Germinal center (tissue), 1 donor: ENCODE data around the gene CHD1.

Experiments
- DNase-seq: peaks from one replicate; pipeline ENCODE4 v3.0.0; 2012; ENCODE audit warnings: mixed read lengths, low spot score

CHD1 gene

GRCh38 chr5:98899456-98899855 is 29.4 kb downstream of the CHD1 start:
- DNase-seq, result no peak

GRCh38 chr5:98898743-98899142 is 30.1 kb downstream of the CHD1 start:
- no peak for DNase-seq

GRCh38 chr5:98891591-98891990 is 37.2 kb downstream of the CHD1 start:
- DNase-seq, result no peak

GRCh38 chr5:98880598-98880997 is 48.2 kb downstream of the CHD1 start:
- no peak for DNase-seq

- no peak for DNase-seq
Observed at GRCh38 chr5:98880151-98880550, 48.7 kb downstream of the CHD1 start.

GRCh38 chr5:98877600-98877999 is 51.2 kb downstream of the CHD1 start:
- no peak for DNase-seq

- DNase-seq, result no peak
Observed at GRCh38 chr5:98872674-98873073, 56.1 kb downstream of the CHD1 start.

GRCh38 chr5:98865690-98866089 is 63.1 kb downstream of the CHD1 start:
- DNase-seq, result no peak

GRCh38 chr5:98847054-98847453 is 81.8 kb downstream of the CHD1 start:
- DNase-seq, result no peak

- no peak for DNase-seq
Observed at GRCh38 chr5:98846520-98846919, 82.3 kb downstream of the CHD1 start.

GRCh38 chr5:98845878-98846277 is 82.9 kb downstream of the CHD1 start:
- no peak for DNase-seq

GRCh38 chr5:98844865-98845264 is 83.9 kb downstream of the CHD1 start:
- DNase-seq, result no peak

GRCh38 chr5:98843481-98843880 is 85.3 kb downstream of the CHD1 start:
- no peak for DNase-seq

- DNase-seq, result no peak
Observed at GRCh38 chr5:98840946-98841345, 87.9 kb downstream of the CHD1 start.

- peak; percentile 6 for DNase-seq
Observed at GRCh38 chr5:98839469-98840383, 89.1 kb downstream of the CHD1 start.

- no peak for DNase-seq
Observed at GRCh38 chr5:98836175-98836574, 92.6 kb downstream of the CHD1 start.

GRCh38 chr5:98827588-98828284 is 101.1 kb downstream of the CHD1 start:
- DNase-seq, result no peak

- peak; percentile 15 for DNase-seq
Observed at GRCh38 chr5:98827161-98827560, 101.6 kb downstream of the CHD1 start.

- no peak for DNase-seq
Observed at GRCh38 chr5:98825582-98826375, 103.0 kb downstream of the CHD1 start.

GRCh38 chr5:98816582-98817222 is 112.1 kb downstream of the CHD1 start:
- no peak for DNase-seq

- DNase-seq, result no peak
Observed at GRCh38 chr5:98813755-98814154, 115.1 kb downstream of the CHD1 start.

GRCh38 chr5:98810206-98810605 is 118.6 kb downstream of the CHD1 start:
- no peak for DNase-seq
